Mesothelial cell of epicardium (in vitro differentiated cells): Measurements from ENCODE around the gene SNX4. TPM values are rescaled to one million over a fixed set of nuclear protein-coding genes. Genes with fewer than 3 reads are reported as not detected.

Source experiments
- DNase-seq, 2 experiments: peaks; one replicate each; pipeline ENCODE4 v3.0.0; 2021; ENCODE audit warnings: low spot score in 2 of 2; ENCODE audit not compliant: unreplicated experiment in 2 of 2
- H3K27ac Mint-ChIP-seq: 2 replicates; pipeline ENCODE4 v1.8.0; 2021; ENCODE audit warnings: mixed read lengths
- H3K27me3 Mint-ChIP-seq: 2 replicates; pipeline ENCODE4 v1.8.0; 2021; ENCODE audit warnings: low read depth, mixed read lengths
- H3K36me3 Mint-ChIP-seq: 2 replicates; pipeline ENCODE4 v1.8.0; 2021; ENCODE audit warnings: mixed read lengths
- H3K4me1 Mint-ChIP-seq: 2 replicates; pipeline ENCODE4 v1.8.0; 2021; ENCODE audit warnings: mixed read lengths
- H3K4me3 Mint-ChIP-seq: 2 replicates; pipeline ENCODE4 v1.8.0; 2021; ENCODE audit warnings: mild to moderate bottlenecking, moderate library complexity, mixed read lengths
- H3K9me3 Mint-ChIP-seq: 2 replicates; pipeline ENCODE4 v1.8.0; 2021; ENCODE audit warnings: mixed read lengths
- total RNA-seq: library from RNA; stranded (reverse); gene quantifications from 3 replicates; pipeline ENCODE4 v1.2.1, GENCODE V29; 2021
- TF ChIP-seq, protein P1 (sequence below): fragments of 200-600 bp; sonication (generic); IDR thresholded peaks from one replicate; pipeline ENCODE4 v1.5.0; 2021; ENCODE audit warnings: antibody characterized with exemption; ENCODE audit not compliant: unreplicated experiment

SNX4 gene
- total RNA-seq, 1 donor from 2014 or later, result 24.4 TPM

DNA sequence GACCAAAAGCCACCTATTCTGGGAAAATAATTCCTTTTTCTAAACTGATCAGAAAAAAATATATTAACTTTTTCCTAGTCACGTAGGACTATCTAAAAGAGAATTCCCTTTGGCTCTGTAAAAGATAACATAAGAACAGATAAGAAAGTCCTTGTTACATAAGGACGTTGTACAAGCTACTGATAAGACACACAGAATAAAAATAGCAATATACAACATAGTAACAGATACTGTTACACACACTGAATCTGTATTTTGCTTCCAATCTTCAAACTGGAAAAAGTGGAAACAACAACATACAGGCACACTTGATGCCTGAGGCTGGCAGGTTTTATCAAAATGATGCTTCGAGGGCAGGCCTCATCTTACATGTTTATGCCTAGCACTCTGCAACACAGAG is 59.8 kb downstream of the SNX4 start:
- no peak for DNase-seq
- H3K4me1 Mint-ChIP-seq, result no peaks in the 10 kb centered on the region
- H3K27me3 Mint-ChIP-seq, result no peaks in the 10 kb centered on the region
- H3K4me3 Mint-ChIP-seq, result no peak overlapping the region
- H3K27ac Mint-ChIP-seq, result no peak overlapping the region
- peaks cover 37% of the 10 kb centered on the region for H3K36me3 Mint-ChIP-seq
- H3K9me3 Mint-ChIP-seq, result no peaks in the 10 kb centered on the region
- TF ChIP-seq, protein P1, sequence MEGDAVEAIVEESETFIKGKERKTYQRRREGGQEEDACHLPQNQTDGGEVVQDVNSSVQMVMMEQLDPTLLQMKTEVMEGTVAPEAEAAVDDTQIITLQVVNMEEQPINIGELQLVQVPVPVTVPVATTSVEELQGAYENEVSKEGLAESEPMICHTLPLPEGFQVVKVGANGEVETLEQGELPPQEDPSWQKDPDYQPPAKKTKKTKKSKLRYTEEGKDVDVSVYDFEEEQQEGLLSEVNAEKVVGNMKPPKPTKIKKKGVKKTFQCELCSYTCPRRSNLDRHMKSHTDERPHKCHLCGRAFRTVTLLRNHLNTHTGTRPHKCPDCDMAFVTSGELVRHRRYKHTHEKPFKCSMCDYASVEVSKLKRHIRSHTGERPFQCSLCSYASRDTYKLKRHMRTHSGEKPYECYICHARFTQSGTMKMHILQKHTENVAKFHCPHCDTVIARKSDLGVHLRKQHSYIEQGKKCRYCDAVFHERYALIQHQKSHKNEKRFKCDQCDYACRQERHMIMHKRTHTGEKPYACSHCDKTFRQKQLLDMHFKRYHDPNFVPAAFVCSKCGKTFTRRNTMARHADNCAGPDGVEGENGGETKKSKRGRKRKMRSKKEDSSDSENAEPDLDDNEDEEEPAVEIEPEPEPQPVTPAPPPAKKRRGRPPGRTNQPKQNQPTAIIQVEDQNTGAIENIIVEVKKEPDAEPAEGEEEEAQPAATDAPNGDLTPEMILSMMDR, result no peak

DNA sequence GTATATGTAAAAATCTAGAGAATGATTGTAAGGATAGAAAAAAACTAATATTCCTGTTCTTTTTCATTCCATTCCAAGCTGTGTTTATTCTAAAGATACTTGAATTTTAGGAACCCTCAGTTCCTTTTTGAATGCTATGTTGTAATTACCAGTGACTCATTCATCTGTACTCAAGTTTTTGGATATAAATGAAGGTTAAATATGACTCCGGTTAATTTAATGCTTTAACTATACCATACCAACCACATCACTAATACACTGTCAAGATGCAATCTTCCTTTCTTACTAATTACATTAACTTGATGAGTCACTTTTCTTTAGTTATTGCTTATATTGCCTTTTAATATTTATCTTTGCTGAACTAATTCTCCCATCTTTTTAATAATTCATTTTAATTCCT is 76.1 kb downstream of the SNX4 start:
- peaks cover 27% of the 10 kb centered on the region for H3K36me3 Mint-ChIP-seq
- no peaks in the 10 kb centered on the region for H3K27me3 Mint-ChIP-seq
- TF ChIP-seq, protein P1, result no peak
- no peak overlapping the region for H3K27ac Mint-ChIP-seq
- H3K9me3 Mint-ChIP-seq, result peaks cover 12% of the 10 kb centered on the region
- no peak for DNase-seq
- H3K4me1 Mint-ChIP-seq, result no peaks in the 10 kb centered on the region
- no peak overlapping the region for H3K4me3 Mint-ChIP-seq

DNA sequence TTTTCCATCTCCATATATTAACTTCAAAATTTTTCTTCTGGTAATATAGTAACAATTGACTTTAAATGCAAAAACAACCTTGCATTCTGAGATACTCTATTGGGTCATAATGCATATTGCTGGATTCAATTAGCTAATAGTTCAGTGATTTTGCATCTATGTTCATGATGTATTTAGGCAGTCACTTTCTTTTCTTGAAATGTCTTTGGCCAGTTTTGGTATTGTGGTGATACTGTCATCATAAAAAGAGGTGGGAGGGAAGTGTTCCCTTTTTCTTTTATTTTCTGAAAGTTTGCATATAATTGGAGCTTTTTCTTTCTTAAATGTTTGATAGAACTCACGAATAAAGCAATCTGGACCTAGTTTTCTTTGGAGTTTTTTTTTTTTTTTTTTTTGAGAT is 77.5 kb downstream of the SNX4 start:
- H3K27ac Mint-ChIP-seq, result no peak overlapping the region
- TF ChIP-seq, protein P1, result no peak
- H3K4me3 Mint-ChIP-seq, result no peak overlapping the region
- H3K9me3 Mint-ChIP-seq, result peaks cover 12% of the 10 kb centered on the region
- peaks cover 27% of the 10 kb centered on the region for H3K36me3 Mint-ChIP-seq
- DNase-seq, result no peak
- H3K4me1 Mint-ChIP-seq, result no peaks in the 10 kb centered on the region
- H3K27me3 Mint-ChIP-seq, result no peaks in the 10 kb centered on the region

DNA sequence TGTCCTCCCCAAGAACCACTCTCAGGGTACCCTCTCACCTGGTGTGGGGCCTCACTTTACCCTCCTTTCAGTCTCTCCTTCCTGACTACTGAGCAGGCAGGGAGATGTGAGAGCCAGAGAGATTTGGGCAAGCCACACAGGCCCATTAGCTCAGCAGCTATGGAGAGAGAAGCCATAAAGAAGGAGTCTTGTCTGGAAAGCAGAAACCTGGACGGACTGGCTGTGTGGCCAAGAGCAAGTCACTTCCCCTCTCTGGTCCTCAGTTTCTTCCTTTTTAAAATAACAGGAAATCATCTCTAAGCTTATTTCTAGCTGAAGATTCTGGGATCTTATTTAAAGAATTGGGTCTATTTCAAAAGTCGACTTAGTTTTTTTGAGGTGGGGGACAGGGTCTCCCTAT is 79.0 kb downstream of the SNX4 start:
- H3K4me3 Mint-ChIP-seq, result no peak overlapping the region
- no peak overlapping the region for H3K27ac Mint-ChIP-seq
- peaks cover 18% of the 10 kb centered on the region for H3K36me3 Mint-ChIP-seq
- TF ChIP-seq, protein P1, result no peak
- H3K27me3 Mint-ChIP-seq, result no peaks in the 10 kb centered on the region
- peaks cover 7% of the 10 kb centered on the region for H3K9me3 Mint-ChIP-seq
- H3K4me1 Mint-ChIP-seq, result no peaks in the 10 kb centered on the region
- no peak for DNase-seq

DNA sequence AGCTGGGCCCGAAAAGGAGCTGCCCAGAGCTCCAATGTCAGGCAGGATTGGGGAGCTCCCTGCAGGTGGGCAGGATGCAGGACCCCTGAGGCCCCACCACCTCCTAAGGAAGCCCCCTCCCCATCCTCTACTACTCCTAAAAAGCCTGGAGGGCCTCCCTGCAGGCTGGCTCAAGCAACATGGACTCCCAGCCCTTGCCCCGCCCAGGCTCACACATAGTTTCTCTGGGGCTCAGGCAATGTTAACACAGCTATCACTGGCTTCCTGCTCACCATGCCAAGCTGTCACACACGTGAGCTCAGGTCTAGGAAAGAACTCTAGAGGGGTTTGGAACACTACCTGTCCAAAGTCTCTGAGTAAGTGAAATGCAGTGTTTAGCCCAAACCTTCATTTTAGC is 79.4 kb downstream of the SNX4 start:
- Mint-ChIP-seq H3K27me3 (no peaks in the 10 kb centered on the region), H3K36me3 (peaks cover 16% of the 10 kb centered on the region), H3K9me3 (peaks cover 7% of the 10 kb centered on the region), H3K27ac (no peak overlapping the region), H3K4me3 (no peak overlapping the region), H3K4me1 (no peaks in the 10 kb centered on the region)
- no peak for DNase-seq
- TF ChIP-seq, protein P1, result no peak
